Measurements from ENCODE around the gene NCMAP. TPM values are rescaled to one million over a fixed set of nuclear protein-coding genes. Genes with fewer than 3 reads are reported as not detected.

The NCMAP gene
- total and polyA plus RNA-seq, 4 donors = 1.5 to 20.2 (median 5.9) TPM

- H3K9me3 ChIP-seq (ENCODE audit: control insufficient read depth in 4 of 4, insufficient read depth in 3 of 4, low read length in 3 of 4) = no peaks in the 10 kb centered on the region
- DNase-seq (no peak), ATAC-seq (ENCODE audit: insufficient read depth, low FRiP score) (no peak)
- no peak for TF ChIP-seq CTCF (IDR thresholded peaks at IDR 0.05; ENCODE audit: control extremely low read depth, extremely low read depth)
- H3K9ac ChIP-seq (ENCODE audit: insufficient read depth in 1 of 2, low read length in 2 of 2) = no peak overlapping the region
- no peak overlapping the region for H3K4me3 ChIP-seq
- H3K27ac ChIP-seq (ENCODE audit: low read depth in 1 of 2, low read length in 1 of 2) = no peak overlapping the region
- WGBS, 2 donors = 42 to 73% methylated on average over 9 of the region's 9 CpGs
- no peaks in the 10 kb centered on the region for H3K27me3 ChIP-seq (ENCODE audit: control insufficient read depth in 3 of 3, insufficient read depth in 3 of 3, low read length in 2 of 3)
- peaks cover 0 to 7% (median 0%) of the 10 kb centered on the region in 5 donors for H3K4me1 ChIP-seq (ENCODE audit: control insufficient read depth in 5 of 5, insufficient read depth in 5 of 5, low read length in 5 of 5)
- H3K36me3 ChIP-seq (ENCODE audit: control insufficient read depth in 4 of 4, insufficient read depth in 4 of 4, low read length in 4 of 4) = no peaks in the 10 kb centered on the region
Measured at GRCh38 chr1:24572301-24572700, 16.4 kb downstream of the NCMAP start.

GRCh38 chr1:24575905-24576587 lies 20.2 kb downstream of the NCMAP start:
- no peak for DNase-seq
- ATAC-seq (ENCODE audit: insufficient read depth, low FRiP score) = no peak

GRCh38 chr1:24578846-24579245 lies 23.0 kb downstream of the NCMAP start:
- Histone ChIP-seq H3K4me1 (ENCODE audit: control insufficient read depth in 5 of 5, insufficient read depth in 5 of 5, low read length in 5 of 5) (peaks cover 0 to 3% (median 0%) of the 10 kb centered on the region in 5 donors), H3K9ac (ENCODE audit: insufficient read depth in 1 of 2, low read length in 2 of 2) (no peak overlapping the region), H3K27me3 (ENCODE audit: control insufficient read depth in 3 of 3, insufficient read depth in 3 of 3, low read length in 2 of 3) (no peaks in the 10 kb centered on the region), H3K36me3 (ENCODE audit: control insufficient read depth in 4 of 4, insufficient read depth in 4 of 4, low read length in 4 of 4) (no peaks in the 10 kb centered on the region), H3K4me3 (no peak overlapping the region), H3K27ac (ENCODE audit: low read depth in 1 of 2, low read length in 1 of 2) (no peak overlapping the region), H3K9me3 (ENCODE audit: control insufficient read depth in 4 of 4, insufficient read depth in 3 of 4, low read length in 3 of 4) (no peaks in the 10 kb centered on the region)
- ATAC-seq (ENCODE audit: insufficient read depth, low FRiP score) = no peak
- DNase-seq = no peak
- no peak for TF ChIP-seq CTCF (IDR thresholded peaks at IDR 0.05; ENCODE audit: control extremely low read depth, extremely low read depth)
- 83 to 94% methylated on average over 7 of the region's 7 CpGs for WGBS, 2 donors

More at GRCh38 chr1:24575905-24576587, 20.2 kb downstream of the NCMAP start:
- WGBS, 2 donors = 55 to 64% methylated on average over 13 to 14 of the region's 14 CpGs
- Histone ChIP-seq H3K4me3 (no peak overlapping the region), H3K4me1 (ENCODE audit: control insufficient read depth in 5 of 5, insufficient read depth in 5 of 5, low read length in 5 of 5) (peaks cover 0 to 3% (median 0%) of the 10 kb centered on the region in 5 donors), H3K27ac (ENCODE audit: low read depth in 1 of 2, low read length in 1 of 2) (no peak overlapping the region), H3K36me3 (ENCODE audit: control insufficient read depth in 4 of 4, insufficient read depth in 4 of 4, low read length in 4 of 4) (no peaks in the 10 kb centered on the region), H3K9ac (ENCODE audit: insufficient read depth in 1 of 2, low read length in 2 of 2) (no peak overlapping the region), H3K9me3 (ENCODE audit: control insufficient read depth in 4 of 4, insufficient read depth in 3 of 4, low read length in 3 of 4) (no peaks in the 10 kb centered on the region), H3K27me3 (ENCODE audit: control insufficient read depth in 3 of 3, insufficient read depth in 3 of 3, low read length in 2 of 3) (no peaks in the 10 kb centered on the region)
- no peak for TF ChIP-seq CTCF (IDR thresholded peaks at IDR 0.05; ENCODE audit: control extremely low read depth, extremely low read depth)

All from lung (tissue), 12 donors.